Effector CD4-positive, alpha-beta T cell (primary cell): Measurements from ENCODE around the gene TSSK3. TPM values are rescaled to one million over a fixed set of nuclear protein-coding genes. Genes with fewer than 3 reads are reported as not detected.
A peak's percentile ranks its signal among the peaks of the same experiment; 100 is the strongest.

Experiments
- DNase-seq: peaks from one replicate; pipeline ENCODE4 v3.0.0-alpha.2; 2020
- total RNA-seq: gene quantifications from one replicate; lab custom pipeline; 2026; lab: John Stamatoyannopoulos, UW

TSSK3 gene
- not detected for total RNA-seq

DNA sequence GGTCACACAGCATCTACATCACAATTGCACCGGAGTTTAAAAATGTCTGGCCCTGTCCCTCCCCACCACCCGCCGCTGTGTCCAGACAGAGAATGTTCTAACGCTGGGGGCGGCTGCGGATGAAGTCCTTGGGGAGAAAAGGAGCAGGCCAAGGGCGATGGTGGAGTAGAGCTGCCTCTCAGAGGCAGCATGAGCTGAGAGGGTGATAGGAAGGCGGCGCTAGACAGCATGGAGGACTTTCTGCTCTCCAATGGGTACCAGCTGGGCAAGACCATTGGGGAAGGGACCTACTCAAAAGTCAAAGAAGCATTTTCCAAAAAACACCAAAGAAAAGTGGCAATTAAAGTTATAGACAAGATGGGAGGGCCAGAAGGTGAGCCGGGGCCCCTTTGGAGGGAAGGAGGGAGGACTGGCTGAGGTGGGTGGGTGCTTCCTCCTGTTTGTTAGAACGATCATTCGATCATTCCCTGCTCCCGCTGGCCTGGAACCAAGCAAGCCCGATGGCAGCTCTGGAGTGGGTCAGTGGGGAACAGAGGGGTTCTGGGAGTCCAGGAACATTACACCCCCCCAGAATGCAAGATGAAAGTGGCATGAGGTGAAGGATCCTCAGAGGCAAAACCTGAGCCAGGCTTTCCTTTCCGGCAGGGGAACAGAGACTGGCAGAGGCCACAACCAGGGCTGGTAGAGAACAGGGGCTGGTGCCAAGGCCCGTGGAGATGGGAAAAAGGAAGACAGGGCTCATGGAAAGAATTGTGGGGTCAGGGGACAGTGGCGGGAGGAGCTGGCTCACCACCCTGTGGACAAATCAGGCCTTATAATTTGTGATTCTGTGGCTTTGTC lies at the start of gene TSSK3, which contains the start of gene FAM229A:
TSSK3 (plus strand) TSS at position 66 of the 840 bp plus-strand sequence; CDS start at position 229, 163 bp downstream.
FAM229A (minus strand) TSS at position 12 of the 840 bp plus-strand sequence. CDS start 394 bp downstream, outside the sequence.
- DNase-seq: no peak

DNA sequence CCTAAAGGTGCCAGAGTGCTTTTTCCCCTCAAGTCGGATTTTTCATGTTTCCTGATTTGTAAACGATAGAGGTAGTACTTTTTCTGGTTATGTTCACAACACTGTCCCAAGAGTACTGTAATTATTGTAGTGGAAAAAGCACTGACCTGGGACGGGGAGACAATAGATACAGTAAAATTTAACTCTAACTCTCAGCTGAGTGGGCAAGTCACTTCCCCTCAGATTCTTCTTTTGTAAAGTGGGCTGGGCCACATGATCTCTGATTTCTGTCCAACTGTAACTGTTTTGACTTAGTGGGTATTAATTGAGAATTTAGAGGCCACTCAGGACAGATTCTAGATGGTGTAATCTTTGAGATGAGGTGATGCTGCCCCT lies 45.4 kb upstream of the TSSK3 start:
- DNase-seq: no peak

DNA sequence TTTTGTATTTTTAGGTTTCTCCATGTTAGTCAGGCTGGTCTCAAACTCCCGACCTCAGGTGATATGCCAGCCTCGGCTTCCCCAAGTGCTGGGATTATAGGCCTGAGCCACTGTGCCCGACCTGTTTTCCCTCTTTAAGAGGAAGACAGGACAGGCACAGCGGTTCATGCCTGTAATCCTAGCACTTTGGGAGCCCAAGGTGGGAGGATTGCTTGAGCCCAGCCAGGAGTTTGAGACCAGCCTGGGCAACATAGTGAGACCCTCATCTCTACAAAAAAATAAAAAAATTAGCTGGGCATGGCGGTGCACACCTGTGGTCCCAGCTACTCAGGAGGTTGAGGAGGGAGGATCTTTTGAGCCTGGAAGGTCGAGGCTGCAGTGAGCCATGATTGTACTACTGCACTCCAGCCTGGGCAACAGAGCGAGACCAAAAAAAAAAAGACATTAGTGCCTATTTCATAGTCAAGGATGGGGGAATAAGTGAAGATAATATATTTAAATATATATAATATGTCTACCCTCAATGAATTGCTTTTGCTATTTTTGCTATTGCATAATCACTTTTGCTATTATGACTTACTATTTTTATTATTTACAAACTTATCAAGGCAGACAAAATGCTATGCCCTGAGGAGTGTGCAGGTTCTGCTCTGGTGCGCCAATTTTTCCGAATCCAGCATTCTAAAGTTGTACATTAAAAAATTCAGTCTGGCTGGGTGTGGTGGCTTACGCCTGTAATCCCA lies 44.0 kb upstream of the TSSK3 start:
- DNase-seq: no peak

DNA sequence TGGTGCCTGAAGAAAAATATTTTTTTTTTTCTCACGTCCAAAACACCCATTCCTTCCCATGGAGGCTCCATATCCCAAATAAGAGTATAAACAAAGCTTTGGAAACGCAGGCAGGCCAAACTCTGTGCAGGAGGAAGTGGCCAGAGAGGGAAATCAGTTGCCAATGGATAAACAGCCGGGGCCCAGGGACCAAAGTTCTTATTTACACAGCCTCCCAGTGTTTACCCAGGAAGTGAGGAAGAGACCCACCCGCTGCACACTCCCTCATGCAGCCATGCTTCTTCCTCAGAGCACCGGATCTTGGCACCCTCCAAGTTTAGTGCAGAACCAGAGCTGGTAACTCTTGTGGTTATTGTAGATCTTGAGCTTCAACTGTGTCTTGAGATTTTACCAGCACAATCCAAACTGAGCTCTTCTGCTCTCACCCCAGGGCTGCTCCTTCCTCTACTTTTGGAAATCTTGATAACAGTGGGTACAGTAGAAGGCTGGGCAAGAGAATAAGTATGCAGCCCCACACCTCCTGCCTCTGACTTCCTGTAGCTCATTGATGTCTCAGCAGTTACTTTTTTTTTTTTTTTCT lies 40.5 kb upstream of the TSSK3 start:
- DNase-seq: no peak

GRCh38 chr1:32327204-32327603 lies 35.1 kb upstream of the TSSK3 start:
- DNase-seq: no peak

- DNase-seq: no peak
Observed at GRCh38 chr1:32329931-32330466, 32.3 kb upstream of the TSSK3 start.

DNA sequence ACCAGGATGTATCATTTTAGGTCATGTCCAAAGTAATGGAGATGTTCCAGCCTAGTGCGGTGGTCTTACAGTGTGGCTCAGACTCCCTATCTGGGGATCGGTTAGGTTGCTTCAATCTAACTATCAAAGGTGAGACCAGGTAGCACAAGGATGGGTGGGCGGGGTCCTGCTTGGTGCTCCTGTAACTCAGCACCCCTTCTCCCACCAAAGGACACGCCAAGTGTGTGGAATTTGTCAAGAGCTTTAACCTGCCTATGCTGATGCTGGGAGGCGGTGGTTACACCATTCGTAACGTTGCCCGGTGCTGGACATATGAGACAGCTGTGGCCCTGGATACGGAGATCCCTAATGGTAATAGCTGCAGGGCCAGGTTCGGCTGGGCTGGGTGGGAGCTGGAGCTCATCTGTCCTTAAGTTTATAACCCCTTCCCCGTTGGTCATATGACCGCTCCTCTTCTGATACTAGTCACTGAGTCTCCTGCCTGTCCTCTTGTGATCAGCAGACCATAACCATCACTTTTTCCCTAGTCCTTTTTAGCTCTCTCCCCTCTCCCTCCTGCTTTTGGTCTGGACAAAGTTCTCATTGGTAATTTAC lies 31.7 kb upstream of the TSSK3 start:
- no peak for DNase-seq

DNA sequence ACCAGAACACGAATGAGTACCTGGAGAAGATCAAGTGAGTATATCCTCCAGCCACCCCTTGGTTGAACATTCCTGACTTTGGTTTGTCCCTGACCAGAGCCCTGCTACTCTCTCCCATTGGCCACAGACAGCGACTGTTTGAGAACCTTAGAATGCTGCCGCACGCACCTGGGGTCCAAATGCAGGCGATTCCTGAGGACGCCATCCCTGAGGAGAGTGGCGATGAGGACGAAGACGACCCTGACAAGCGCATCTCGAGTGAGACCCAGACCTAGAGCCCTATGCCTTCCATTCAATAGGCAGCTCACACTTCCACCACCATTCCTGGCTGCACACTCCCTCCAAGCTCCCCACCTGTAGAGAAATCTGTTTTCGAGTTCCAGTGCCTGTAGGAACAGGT lies 30.8 kb upstream of the TSSK3 start:
- DNase-seq: no peak

DNA sequence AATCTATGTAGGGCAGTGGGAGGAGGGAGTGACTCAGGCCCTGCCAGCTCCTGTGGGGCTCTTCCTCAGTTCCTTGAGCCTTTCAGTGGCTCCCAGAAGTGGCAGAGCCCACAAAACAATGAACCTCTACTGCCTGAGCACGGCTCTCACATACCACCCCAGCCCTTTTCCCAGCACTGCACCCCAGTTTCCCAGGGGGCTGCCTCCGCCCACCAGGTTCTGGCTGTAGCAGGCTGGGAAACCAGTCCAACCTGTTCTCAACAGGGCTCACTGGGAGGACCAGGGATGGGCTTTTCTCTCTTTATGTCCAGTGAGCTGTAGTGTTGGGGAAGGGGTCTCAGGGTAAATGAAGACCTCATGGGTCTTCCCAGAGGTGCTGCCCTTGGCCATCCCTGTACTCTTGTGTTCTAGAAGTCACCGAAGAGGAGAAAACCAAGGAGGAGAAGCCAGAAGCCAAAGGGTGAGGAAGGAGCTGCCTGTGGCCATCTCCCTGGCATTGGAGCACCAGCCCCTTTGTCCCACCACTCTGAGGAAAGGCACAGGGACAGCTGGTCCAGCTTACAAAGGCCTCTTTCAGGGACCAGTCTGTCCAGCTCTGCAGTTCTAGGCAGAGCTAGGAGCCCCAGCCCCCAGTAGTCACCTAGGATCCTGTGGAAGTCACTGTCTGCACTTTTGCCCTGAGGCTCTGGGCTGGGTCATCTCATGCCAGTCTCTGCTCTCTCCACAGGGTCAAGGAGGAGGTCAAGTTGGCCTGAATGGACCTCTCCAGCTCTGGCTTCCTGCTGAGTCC lies 29.9 kb upstream of the TSSK3 start:
- no peak for DNase-seq

DNA sequence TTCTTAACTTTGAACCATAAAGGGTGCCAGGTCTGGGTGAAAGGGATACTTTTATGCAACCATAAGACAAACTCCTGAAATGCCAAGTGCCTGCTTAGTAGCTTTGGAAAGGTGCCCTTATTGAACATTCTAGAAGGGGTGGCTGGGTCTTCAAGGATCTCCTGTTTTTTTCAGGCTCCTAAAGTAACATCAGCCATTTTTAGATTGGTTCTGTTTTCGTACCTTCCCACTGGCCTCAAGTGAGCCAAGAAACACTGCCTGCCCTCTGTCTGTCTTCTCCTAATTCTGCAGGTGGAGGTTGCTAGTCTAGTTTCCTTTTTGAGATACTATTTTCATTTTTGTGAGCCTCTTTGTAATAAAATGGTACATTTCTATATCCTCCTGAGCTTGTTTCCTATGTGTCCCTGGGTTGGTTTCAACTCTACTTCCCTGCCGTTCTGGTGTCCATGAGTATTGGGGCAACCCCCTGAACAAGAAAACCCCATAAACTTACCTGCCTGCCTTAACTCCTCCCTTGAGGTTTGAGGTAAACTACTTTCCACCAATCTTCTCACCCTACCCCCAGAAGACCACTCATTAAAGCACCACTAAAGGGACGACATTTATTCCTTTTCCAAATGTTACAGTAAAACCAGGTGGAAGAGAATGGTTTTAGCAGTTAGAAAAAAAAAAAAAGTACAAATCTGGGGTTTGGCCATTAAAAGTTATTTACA lies 28.9 kb upstream of the TSSK3 start:
- DNase-seq: no peak

- DNase-seq: no peak
Observed at GRCh38 chr1:32334274-32334861, 28.0 kb upstream of the TSSK3 start.

DNA sequence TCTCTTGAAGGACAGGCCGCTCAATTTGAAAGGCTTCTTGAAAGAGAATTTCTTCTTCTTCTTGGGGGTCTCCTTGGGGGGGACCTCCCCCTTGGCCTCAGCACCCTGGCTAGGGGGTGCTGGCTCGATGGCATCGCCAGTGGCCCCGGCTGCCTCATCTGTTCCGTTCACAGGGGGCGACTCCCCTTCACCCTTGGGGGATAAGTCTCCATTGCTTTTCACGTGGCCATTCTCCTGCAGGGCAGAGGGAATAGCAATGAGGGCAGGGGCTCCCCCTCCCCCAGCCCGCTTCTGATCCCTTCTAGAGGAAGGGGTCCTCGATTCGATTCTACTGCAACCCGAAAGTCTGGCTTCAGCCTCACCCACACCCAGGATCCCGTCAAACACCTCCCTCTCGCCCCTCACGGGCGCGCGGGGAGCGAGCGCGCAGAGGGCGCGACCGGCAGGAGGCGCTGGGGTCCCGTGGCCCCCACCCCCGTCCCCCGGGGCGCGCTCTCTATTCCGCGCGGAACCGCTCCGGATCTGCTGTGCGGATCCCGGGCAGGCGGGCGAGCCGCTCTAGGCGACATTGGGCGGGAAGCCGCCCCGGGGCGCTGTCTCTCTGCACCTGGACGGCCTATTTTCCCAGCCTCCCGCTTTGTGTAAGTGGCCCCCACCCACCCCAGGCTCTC lies 27.3 kb upstream of the TSSK3 start:
- peak; percentile 63 for DNase-seq

DNA sequence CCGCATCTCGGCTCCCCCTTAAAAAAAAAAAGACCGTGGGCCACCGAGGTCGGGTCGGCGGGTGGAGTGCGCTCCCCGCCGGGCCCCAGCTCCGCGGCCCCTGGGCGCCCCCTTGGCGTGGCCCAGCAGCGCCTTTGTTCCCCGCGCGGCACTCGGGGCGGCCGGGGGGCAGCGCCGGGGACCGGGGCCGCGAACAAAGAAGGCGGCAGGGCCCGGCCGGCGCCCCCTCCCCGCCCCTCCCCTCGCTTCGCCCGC lies 26.9 kb upstream of the TSSK3 start:
- no peak for DNase-seq

DNA sequence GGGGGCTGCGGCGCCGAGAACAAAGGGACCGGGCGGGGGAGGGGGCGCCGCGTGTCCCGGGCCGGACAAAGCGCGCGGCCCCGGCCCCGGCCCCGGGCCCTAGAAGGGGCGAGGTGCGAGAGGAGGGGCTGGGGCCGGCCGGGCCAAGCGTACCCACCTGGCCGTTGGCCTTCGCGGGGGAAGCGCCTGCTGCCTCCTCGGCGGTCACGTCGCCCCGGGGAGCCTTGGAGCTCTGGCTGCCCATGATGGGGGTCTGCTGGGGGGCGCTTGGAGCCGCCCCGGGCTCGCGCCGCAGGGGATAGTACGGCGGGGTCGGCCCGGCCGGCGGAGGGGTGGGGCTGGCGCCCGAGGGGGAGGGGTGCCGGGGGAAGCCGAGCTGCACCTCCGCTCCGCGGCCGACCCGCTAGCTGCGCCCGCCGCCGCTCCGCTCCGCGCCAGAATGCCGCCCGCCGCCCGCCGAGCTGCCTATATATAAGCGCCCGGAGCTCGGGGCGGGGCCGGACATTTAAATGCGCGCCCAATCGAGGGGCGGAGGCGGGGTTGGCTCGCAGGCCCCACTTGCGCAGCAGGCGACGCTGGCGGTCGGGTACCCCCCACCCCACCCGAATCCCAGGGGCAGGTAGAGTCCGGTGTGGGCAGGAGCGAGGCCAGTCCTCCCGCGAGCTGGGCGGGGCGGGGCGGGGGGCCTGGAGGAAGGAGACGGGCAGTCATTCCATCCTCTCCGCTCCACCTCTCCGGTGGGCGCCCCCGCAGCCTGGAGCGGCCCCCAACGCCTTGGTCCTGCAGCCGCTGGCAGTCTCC lies 26.3 kb upstream of the TSSK3 start, which contains the start of gene MARCKSL1:
MARCKSL1 (minus strand) TSS at position 444 of the 801 bp plus-strand sequence; CDS start at position 244, 200 bp downstream.
- DNase-seq: peak; percentile 83

DNA sequence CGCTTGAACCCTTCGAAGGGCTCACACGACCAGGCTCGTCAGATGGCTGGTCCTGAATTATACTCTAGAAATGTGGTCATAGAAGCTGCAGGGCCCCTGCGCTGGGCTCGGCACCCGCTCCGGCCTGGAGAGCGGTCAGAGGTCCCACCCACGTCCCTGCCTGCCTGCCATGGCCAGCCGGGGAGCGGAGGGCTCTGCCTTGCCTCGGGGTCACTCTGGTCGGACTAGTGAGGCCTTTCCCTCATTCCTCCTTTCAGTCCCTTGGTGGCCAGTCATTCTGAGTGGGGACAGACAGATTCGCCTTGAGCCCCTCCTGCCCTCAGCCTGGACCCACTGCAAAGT lies 25.8 kb upstream of the TSSK3 start:
- DNase-seq: no peak

DNA sequence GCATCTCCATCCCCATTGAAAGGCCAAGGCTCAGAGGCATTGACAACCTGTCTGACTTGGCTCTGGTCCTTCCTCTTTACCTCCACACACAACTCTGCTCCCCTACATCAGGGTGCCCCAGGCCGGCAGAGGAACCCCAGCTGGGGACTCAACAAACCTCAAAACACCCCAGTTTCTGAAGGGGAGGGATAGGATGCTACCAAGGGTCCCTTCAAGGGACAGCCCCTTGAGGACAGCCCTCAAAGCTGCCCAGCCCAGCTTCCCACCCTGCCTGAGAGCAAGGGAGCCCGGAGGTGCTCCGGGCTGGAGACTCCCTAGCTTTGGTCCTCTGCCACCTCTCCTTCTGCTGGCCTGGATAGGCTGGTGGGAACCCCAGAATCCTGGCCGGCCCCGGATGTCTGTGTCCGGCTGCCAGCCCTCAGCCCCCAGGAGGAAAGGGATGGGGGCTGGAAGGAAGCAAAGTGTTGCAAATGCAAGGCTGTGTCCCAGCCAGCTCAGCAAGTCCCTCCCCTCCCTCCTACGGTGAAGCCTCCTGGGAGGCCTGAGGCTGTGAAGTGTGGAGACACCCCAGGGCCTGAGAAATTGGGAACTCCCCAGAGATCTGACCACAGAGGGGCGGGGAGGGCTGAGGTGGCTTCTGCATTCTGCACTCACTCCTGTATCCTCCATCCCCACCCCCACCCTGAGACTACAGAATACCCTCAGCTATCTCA lies 25.2 kb upstream of the TSSK3 start:
- peak; percentile 36 for DNase-seq

DNA sequence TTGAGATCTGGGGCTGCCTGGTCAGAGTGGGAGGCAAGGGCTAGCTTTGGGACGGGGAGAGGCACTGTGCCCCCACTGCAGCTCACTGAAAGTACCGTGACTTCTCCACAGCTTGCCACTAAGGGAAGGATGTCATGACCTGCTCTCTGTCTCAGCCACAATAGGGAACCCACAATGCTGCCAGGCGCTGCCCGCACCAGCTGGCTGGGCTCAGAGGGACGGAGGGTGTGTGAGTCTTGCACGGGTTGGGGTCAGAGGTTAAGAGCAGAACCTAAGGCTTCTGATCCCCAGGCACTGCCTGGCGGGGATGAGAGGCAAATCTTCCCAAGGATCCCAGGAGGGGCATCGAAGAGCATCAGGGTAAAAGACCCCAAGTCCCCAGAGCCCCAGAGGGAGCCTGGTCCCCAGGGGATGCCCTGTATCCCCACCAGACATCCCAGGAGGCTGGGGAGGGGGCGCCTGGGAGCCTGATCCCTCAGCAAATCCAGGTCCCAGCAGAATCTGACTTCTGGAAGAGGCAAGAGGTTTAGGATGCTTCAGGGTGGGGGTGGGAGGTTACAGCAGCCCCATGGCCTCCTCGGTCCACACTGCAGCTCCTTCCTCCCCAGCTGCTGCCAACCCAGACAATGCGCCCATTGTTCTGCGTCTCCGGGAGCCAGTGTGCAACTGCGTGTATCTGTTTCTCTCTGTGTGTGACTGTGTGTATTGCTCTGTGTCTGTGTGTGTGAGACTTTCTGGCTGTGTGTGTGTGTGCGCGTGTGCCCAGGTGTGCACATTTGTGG lies 24.3 kb upstream of the TSSK3 start:
- DNase-seq: no peak

DNA sequence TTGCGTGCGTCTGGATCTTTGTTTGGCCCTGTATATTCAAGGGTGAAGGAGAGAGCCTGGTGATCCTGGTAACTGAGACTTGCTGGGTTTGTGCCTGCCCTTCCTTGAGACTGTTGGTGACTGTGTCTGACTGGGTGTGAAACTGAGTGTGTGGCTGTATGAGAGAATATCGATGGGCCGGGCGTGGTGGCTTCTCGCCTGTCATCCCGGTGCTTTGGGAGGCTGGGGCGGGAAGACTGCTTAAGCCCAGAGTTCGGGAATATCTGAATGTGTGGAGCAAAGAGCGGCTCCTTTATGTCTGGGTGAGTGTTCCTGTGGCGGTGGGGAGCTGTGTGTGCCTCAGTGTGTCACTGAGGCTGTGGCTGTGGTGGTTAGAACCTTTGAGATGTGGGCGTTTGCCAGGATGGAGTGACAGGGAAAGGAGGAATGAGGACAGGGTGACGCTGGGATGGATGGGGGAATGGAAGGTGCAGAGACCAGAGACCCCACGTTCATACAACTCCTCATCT lies 23.6 kb upstream of the TSSK3 start:
- DNase-seq: no peak
